COR-L47 (cell line): ENCODE data around the gene MRPL45.

Experiments used
- DNase-seq: peaks from one replicate; lab custom pipeline; 2025; lab: John Stamatoyannopoulos, UW

The MRPL45 gene

DNA sequence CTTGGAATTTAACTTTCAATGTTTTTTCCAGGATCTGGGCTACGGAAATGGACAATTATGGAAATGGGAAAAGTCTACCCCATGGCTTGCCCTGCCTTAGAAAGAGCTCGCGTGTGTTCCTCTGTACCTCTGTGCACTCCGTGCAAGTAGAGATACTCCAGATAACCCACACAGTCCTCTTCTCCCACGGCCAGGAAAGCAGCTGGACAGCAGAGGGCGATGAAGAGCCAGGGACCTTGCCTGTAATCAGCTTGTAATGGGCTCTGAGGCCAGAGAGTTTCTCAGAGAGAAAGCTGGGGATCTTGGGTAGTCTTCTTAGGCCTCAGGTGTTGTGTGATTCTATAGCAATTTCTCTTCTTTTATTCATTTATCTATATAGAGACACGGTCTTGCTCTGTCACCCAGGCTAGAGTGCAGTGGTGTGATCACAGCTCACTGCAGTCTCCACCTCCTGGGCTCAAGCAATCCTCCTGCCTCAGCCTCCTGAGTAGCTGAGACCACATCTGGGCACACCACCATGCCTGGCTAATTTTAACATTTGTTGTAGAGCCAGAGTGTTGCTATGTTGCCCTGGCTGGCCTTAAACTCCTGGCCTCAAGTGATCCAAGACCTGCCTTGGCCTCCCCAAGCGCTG, 52.2 kb downstream of the MRPL45 start:
- DNase-seq: peak; percentile 71

DNA sequence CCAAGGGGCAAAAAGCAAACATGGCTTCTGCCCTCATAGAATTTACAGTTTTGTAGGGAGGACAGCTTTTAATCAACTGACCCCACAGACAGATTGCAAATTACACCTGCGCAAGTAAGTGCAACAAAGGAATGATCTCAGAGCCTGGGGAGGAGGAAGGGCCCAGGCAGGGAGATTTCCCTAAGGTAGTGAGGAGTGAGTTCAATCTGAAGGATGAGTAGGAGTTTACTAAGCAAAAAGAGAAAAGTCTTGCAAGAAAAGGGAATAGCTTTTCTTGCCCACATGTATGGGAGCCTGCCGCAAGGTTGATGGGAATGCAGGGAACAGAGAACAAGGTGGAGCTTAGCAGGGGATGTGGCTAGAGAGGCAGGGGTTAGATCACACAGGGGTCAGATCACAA, 53.1 kb downstream of the MRPL45 start:
- no peak for DNase-seq

DNA sequence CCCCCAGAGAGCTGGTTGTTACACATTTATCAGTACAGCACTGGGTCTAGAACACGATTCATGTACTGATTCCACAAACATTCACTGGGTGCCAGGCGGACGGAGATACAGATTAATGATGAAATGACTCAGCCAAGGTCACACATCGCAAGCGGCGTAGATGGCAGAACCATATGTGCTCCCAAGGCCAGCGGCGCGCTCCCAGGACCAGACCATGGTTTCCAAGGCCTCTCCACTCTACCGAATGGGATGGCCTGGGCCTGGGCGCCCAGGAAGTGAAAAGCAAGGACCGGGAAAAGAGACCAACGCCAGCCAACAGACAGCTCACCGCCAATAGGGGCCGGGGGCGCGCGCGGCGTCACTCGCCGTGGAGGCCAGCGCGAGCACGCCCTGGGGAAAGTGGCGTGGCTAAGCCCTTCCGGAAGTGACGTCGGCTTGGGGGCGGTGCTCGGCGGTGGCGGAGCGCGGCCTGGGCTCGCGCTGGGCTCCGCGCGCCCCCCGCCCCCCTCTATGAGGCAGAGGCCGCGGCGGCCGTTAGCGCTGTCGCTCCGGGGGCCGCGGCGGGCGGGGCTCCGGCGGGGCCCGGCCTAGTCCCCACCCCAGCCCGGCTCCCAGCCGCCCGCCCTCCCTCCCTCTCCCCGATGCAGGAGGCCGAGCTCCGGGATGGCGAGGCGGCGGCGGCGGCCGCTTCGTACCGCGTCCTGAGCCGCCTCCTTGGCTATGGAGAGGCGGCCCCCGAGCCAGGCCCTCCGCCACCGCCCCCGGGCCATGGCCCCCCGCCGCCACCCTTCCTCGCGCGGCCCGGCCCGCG, 54.6 kb downstream of the MRPL45 start, which contains the start of gene SOCS7:
TSS of gene SOCS7 (plus strand) at position 433 of the 811 bp plus-strand sequence. CDS start at position 642, 209 bp downstream.
- DNase-seq: peak; percentile 94

DNA sequence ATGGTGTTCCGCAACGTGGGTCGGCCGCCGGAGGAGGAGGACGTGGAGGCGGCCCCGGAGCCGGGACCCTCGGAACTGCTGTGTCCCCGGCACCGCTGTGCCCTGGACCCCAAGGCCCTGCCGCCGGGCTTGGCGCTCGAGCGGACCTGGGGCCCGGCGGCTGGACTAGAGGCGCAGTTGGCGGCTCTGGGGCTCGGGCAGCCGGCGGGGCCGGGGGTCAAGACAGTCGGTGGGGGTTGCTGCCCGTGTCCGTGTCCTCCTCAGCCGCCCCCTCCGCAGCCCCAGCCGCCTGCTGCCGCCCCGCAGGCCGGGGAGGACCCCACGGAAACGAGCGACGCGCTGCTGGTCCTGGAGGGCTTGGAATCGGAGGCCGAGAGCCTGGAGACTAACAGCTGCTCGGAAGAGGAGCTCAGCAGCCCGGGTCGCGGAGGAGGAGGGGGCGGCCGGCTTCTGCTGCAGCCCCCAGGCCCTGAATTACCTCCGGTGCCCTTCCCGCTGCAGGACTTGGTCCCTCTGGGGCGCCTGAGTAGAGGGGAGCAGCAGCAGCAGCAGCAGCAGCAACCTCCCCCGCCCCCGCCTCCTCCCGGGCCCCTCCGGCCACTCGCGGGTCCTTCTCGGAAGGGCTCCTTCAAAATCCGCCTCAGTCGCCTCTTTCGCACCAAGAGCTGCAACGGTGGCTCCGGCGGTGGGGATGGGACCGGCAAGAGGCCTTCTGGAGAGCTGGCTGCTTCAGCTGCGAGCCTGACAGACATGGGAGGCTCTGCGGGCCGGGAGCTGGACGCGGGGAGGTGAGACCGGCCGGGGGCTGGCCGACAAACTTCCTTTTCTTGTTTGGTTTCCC, 55.5 kb downstream of the MRPL45 start:
- DNase-seq: no peak

DNA sequence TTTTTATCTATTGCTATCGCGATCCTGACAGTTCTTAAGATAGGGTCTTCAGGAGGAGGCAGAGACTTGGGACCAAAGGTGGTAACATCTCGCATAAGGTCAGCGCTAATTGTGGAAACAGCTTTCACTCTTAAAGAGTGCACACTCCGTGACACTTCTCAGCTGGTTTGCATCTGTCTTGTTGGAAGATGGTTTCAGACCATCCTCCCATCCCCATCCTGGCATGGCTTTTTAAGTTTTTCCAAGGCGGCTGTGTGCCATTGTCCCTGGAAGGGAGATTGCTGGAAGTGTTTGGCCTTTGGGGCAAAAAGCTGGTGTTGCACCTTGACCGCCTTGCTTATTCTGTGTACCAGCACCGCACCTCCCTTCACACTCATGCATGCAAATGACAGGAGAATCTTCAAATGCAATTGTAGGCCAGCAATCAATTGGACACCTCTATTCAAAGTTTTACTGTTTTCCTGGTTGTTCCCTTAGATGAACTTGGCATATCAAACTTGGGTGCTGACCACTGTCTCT, 56.2 kb downstream of the MRPL45 start:
- no peak for DNase-seq

DNA sequence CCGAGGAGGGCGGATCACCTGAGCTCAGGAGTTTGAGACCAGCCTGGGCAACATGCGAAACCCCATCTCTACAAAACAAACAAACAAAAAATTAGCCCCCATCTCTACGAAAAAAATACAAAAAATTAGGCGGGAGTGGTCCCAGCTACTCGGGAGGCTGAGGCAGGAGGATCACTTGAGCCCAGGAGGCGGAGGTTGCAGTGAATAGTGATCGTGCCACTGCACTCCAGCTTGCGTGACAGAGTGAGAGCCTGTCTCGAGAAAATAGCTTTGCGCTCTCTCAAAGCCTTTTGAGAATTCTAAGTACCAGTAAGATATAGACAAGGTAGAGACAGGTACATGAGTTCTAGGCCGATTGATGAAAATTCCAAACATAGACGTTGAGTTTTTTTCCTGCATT, 56.7 kb downstream of the MRPL45 start:
- no peak for DNase-seq

DNA sequence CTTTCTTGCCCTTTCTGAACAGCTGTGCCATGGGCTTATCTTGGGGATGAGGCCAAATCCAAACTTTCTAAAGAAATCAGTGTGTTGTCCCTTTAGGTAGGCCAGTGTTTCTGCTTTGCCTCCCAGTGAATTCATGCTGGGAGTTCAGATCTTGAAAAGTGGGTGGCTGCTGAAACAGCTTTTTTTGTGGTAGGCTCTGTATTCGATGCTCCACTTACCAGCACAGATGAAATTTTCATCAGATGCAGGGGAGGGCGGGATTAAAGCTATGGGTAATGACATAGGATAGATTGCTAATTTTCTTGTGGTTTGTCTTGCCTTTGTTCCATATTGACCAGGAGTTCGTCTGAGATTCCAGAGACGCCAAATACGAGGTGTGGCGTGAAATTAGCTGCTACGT, 57.5 kb downstream of the MRPL45 start:
- no peak for DNase-seq

DNA sequence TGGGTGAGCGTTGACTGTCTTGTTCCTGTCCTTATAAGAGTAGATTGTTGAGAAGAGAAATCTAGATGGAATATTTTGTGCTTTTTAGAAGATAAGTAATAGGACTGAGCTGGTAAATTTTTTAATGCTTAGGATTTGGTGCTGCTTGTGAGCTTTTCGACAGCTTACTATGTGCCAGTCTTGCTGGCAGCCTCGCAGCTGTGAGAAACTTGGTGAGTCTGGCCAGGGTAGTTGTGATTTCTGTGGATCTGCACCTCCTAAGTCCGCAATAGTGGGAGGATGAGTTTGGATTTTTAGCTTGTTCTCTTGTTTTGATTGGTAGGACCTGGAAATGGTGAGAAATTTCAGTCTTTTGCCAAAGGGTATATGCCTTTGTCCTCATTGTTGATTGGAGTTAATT, 58.3 kb downstream of the MRPL45 start:
- no peak for DNase-seq

DNA sequence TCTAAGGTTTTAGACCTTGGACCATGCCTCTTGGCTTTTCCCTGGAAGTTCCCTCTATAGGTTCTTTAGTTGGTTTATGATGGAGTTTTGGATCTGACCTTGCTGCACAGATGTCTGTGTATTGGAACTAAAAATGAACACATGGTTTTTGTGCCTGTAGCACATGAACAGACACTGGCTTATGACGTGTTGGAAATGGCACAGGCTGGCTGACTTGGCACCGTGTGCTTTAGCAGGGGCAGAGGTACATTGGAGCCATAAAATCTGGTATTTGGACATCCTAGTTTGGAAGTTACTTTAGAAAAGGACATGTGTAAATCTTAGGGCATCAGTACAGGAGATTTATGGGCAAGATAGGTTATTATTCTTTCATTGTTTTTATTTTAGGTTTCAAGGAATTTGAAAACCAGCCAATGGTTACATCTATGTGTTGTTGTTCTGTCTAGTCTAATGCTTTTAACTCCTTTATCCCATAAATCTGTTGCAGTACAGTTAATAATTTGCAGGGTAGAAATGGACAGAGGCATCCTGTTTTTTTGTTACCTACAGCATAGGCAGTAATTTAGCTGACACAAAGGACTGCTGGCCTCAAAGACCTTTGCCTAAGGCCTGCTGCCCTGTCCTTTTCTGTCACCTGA, 60.6 kb downstream of the MRPL45 start:
- DNase-seq: no peak

DNA sequence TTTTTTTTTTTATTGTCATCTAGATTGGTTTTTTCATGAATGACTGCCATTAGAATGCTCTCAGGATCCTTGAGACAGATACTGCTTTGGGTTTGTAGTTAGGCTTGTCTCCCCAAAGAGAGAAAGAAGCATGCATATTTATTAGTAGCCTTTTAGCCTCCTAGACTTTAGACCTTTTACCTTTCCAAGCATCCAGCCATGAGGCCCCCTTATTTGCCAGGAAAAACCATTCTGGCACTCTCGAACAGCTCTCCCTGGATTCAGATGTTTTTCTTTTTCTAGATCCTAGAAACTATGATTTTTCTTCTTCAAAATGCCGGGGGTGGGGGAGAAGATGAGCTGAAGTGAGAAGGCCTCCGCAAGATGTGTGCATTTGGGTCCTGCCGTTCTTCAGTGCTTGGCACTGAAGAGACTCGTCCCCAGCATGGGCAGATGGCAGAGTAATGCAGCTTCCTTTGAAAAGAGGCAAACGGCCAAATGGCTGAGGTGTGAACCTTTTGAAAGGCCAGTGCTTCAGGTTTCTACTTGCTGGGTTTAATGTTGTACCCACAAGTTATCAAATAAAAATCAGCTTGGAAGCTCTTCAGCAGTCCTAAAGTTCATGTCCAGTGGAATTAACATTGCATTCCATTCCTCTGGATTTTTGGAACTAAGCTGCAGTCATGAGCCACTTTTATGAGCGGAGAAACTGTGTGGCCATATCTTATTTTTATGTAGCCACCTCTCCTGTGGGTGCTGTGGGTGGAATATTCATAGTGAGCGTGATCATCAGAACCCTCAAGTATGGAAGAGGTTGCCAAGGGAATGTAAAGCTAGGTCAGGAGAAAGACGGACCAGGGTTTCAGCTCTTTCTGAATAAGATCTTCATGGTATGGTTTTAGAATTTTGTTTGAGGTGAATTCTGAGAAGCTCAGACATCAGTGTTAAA, 61.9 kb downstream of the MRPL45 start:
- DNase-seq: no peak

DNA sequence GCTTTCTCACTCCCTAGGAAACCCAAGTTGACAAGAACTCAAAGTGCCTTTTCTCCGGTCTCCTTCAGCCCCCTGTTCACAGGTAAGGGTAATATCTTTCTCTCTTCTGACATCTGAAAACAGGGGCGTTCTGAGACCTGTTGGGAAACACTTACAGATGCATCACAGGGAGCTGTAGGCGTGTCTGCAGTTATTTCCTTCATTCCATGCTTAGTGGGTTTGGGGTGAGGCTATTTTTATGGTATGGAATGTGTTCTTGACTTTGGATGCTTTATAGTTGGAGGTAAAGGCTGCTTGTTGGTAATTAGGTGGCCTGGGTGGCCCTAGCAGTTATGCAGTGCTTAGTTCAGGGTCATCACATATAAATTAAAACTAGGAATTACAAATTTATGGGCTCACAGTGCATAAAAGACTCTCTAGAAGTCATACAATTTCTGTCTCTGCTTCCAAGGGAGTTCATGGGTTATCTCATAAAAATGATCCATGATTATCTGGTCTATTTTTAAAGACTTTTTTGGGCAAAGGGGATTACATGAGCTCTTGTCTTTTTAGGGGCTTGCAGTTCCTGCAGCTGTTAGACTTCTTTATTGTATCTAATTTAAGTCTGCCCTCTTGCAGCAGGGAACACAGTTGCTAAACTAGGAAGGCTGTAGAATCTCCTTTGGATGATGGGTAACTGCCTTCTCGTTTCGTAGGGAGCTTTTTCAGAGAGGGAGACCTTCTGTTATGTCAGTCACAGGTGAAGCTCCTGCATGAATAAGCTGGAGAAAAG, 64.9 kb downstream of the MRPL45 start:
- no peak for DNase-seq

DNA sequence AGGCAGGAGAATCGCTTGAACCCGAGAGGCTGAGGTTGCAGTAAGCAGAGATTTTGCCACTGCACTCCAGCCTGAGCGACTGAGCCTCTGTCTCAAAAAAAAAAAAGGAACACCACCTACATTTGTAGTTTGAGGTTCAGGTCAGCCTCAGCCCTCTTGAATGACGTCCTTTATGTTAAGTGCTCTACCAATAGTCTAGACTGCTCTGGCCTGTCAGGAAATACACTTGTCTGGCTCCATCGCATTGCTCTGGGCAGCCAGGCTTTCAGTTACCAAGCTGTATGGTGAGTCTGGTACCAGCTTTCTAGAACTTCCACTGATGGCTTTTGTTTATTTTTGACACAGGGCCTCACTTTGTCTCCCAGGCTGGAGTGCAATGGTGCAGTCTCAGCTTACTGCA, 66.0 kb downstream of the MRPL45 start:
- no peak for DNase-seq

DNA sequence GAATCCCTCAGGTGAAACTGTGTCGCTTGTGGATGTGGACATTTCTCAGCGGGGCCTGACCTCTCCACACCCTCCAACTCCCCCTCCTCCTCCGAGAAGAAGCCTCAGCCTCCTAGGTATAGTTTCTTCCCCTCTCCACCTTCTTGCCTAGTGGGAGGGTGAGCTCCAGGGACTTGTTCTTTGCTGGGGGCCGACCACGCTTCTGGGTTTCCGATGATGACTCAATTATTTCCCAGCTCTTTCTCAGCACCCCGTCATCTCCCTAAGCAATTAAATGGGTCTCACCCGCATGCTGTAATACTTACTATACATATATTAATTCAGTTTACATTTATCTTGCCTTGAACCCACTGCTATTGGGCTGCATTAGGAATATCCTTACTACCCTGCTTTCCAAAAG, 67.8 kb downstream of the MRPL45 start:
- no peak for DNase-seq

DNA sequence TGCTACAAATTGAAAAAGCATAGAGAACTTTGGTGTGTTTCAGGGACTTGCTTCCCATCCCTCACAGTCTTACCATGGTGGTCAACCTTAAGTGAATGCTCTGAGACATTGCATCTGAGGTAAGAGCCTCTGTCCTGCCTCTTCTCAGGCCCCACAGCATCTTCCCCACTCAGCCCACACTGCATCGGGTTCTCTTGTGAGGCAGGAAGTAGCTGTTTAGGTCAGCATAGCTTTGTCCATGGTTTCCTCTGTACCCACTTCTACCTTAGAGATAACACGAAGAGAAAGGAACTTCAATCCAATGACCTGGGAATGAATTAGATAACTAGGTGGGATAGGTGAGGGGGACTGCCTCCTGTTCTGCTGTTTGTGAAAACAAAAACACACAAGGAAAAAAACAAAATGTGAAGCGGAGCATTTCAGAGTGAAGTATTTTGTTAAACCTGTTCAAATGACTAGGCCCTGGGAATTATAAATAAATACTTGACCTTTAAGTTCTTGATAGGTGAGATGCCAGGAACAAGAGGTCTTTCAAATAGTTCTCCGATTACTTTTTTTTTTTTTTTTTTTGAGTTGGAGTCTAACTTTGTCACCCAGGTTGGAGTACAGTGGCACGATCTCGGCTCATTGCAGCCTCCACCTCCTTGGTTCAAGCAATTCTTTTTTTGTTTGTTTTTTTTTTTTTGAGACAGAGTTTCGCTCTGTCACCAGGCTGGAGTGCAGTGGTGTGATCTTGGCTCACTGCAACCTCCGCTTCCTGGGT, 72.3 kb downstream of the MRPL45 start:
- DNase-seq: no peak
